Measurements from ENCODE around the gene RABGAP1L.
"Not testable (repeated sequence)": the region's sequence is repeated elsewhere in the genome, so short reads cannot be mapped to it uniquely, and the experiment has no call there.

Gene RABGAP1L

DNA sequence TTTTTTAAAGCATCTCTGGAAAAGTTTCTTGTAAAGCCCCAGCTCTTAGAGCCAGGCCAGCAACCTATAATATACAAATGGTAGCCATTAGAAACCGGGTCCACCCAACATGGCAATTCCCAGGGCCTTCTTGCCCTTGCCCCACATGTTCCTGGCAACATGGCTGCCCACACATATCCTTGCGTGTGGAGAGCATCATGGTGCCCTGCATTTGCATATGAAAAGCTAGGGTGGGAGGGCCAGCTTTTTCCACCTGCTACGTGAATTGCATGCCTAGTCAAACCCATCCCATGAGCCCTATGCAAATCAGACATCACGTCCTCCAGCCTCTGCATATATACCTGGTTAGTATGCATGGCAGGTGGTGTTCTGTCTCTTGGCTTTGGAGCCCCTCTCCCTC lies 88.2 kb downstream of the RABGAP1L start:
- DNase-seq, result no peak

DNA sequence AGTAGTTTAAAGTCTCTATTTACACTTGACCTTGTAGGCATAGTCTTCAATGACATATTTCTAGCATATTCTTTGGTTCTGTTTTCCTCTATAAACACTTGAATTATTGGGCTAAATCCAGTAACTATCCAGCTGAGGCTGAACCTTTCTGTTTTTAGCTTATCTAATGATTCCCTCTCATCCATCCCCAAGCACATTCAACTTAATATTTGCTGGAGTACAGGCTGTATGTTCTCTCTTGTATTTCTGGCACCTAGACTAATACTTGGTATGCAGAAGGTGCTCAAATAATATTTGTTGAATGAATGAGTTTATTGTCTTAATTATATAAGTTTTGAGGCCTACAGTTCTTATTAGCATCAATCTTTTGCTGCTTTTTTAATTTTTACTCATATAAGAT lies 88.7 kb downstream of the RABGAP1L start:
- DNase-seq, result no peak

DNA sequence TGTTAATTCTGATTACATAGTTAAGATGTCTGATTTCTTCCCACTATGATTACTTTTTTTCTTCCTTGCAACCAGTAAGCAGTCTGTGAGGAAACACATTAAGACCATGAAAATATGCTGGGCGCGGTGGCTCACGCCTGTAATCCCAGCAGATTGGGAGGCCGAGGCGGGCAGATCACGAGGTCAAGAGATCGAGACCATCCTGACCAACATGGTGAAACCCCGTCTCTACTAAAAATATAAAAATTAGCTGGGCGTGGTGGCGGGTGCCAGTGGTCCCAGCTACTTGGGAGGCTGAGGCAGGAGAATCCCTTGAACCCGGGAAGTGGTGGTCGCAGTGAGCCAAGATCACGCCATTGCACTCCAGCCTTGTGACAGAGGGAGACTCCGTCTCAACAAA lies 97.1 kb downstream of the RABGAP1L start:
- not testable (repeated sequence) for DNase-seq

DNA sequence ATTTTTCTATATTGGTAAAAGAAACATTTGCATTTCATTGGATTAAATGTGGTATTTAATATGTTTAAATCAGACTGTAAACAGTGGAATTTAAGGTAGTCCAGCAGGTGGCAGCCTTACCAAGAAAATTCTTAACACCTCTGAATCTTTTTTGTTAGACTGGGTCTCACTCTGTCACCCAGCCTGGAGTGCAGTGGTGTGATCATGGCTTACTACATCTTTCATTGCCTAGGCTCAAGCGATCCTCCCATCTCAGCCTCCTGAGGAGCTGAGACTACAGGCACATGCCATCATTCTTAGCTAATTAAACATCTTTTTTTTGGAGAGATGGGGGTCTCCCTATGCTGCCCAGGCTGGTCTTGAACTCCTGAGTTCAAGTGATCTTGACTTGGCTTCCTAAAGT lies 98.8 kb downstream of the RABGAP1L start:
- DNase-seq, result peak; percentile 19

DNA sequence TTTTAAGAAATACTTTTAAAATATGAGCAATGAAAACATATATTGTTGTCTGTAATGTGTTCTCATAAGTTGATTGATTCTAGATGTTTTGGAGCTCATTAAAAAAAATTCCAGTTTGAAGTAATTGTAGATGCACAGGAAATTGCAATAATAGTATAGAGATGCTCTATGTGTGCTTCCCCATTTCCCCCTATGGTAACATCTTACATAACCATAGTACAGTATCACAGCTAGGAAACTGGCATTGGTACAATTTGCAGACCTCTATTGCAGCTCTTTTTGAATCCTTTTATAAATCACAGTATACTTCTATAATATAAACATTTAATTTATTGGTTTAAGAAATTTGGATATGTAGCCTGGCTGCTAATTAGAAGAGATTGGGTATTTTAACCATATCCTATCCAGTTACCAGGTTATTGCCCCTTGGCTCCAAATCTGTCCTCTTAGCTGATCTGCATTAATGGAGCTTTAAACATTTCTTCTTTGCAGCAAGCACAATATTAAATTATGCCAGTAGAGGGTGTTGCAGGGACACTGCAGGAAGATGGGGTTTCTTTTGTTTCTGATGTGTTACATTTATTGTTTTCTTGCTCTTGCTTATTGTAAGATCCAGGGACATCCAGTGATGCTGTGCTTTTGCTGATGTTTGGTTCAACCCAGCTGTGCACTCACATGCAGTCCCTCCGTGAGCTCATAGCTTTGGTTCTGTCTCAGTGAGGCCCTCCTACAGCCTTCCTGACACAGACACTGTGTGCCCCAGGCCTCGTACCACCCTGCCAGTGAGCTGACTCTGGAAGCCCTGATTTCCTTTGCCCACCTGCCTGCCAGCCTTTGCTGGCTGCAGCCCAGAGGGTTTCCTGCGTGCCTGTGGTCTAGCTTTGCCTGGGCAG lies 103.3 kb downstream of the RABGAP1L start:
- DNase-seq, result peak; percentile 16

DNA sequence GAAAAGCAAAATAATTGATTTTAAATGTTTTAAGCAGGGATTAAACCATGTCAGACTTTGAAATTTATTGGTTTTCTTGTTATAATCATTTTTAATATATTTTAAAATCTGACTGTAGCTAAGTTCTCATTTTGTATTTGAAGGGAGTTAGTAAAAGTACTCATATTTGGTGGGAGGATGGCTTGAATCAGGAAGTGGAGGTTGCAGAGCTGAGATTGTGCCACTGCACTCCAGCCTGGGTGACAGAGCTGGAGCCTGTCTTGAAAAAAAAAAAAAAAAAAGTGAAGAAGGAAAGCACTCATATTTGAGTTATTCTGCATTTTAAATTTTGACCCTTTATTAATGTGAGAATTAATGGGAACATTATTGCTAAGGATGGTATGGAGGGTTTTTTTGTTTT lies 106.0 kb downstream of the RABGAP1L start:
- no peak for DNase-seq

DNA sequence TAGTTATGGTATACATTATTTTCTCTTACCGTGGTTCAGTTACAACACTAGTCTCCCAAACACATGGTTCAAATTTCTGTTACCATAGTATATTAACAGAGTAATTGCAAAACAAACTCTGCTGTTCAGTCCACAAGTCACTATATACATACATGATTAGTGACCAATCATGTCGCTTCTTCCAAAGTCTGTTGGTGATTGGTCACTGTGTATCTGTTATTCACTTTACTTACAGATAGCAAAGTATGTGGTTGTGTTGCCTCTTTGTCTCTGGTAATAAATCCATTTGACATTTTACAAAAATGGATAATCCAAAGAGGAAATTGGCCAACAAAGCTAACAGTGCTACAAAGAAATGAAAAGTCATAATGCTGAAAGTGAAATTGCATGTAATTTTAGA lies 107.2 kb downstream of the RABGAP1L start:
- DNase-seq, result no peak

DNA sequence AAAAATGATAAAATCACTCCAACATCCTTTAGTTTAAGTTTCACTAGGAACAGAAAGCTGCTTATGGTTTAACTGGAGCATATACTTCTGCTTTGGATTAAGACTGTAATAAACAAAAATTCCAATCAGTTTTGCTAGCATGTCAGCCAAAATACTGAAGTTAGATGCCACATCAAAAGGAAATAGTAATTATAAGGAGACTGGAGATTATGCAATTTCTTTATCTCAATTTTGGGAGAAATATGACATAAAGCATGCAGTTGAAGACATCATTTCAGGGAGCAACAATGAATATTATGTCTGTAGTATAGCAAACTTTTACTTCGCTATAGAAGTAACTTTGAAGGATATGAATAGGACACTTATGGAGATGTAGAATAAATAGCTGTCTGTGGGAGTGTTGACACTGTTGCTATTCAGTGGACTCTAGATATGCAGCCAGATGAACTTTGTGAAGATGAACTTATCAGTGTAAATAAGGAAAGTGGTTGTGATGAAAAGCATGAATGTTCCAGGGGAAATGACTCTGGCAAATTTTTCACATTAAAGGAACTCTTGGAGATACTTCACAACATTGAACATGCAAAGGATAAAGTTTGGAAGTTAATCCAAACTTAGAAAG lies 107.8 kb downstream of the RABGAP1L start:
- no peak for DNase-seq

DNA sequence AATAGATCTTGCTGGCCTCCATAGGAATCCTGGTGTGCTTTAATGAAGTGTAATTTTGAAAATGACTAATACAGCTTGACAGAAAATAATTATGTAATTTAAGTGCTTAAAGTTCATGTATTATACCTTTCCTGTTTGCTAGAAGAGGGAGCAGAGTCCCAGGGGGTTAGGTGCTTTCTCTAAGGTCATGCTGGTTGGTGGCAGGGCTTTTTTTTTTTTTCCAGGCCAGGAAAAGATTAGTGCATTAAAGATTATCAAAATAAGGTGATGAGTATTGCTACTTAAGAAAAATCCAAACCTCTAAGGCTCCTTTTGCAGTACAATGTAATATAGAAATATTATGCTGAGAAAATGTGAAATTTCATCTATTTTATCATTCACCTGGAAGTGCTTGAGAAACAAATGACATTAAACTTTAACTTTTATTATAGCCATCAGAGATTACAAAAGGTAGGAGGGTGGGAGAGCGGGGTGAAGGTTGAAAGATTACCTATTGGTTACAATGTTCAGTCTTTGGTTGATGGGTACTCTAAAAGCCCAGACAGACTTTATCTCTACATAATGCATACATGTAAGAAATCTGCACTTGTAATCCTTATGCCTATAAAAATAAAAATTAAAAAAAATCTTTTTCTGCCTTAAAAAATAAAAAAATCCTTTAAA lies 110.8 kb downstream of the RABGAP1L start:
- no peak for DNase-seq

DNA sequence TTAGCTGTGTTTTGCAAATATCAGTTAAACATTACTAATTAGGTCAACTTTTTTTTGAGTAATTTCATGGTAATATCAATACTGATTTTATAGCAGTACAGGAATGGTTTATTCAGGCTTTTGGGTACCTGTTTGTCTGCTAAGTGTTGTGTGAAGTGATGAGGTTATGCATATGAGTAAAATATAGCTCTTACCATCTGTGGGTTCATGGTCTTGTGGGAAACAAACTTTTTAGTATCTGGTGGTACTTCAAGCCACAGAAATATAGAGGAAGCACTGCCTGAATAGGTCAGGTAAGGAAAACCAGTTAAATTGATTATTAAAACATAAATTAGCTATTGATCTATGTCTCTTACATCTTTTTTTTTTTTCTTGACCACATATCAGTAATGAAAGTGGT lies 113.9 kb downstream of the RABGAP1L start:
- DNase-seq, result no peak

DNA sequence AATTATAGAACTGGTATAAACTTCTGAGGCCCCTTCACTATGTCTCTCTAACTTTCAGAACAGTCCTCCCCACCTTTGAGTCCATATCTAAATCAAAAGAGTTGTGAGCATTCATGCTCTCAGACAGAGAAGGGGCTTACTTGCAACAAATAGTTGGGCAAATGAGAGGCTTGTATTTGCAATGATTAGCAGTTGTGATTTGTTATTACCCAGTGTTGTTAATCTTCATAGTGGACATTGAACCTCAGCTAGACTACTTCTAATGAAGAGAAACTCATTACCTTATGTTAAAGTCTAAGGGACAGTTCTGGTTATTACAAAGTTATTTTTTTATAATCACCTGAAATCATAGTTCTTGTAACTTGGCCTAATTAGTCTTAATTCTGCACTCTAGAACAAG lies 114.5 kb downstream of the RABGAP1L start:
- no peak for DNase-seq

DNA sequence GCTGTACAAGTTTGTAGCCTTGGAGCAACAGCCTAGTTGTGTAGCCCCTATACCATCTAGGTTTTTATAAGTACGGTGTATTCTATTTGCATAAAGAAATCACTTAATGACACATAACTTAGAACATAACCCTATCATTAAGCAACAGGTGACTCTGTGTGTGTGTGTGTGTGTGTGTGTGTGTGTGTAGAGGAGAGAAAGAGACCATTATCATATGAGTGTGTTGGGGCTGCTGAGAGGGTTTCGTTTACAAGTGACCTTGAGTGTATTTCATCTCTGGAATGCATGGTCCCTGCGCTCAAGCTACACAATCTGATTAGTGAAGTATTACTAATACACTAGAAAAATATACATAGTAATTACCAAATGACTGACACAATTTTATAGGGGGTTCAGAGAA lies 115.1 kb downstream of the RABGAP1L start:
- no peak for DNase-seq

DNA sequence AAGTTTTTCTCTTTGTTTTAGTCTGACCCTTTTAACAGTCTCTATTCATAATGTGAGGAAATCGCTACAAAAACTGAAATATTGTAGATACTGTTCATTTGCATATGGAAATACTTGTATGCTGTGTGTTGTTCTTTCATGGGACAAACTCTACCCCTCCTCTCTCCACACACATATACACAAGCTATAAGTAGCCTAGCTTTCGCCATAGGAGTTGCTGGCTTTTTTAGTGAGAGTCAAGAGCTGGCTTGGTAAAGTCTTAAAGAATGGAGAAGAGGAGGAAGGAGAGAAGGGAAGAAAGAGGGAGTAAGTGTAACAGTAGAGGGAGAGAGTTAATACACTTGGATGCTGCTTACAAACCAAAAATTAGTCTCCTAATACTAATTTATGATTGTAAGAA lies 115.6 kb downstream of the RABGAP1L start:
- DNase-seq, result no peak

DNA sequence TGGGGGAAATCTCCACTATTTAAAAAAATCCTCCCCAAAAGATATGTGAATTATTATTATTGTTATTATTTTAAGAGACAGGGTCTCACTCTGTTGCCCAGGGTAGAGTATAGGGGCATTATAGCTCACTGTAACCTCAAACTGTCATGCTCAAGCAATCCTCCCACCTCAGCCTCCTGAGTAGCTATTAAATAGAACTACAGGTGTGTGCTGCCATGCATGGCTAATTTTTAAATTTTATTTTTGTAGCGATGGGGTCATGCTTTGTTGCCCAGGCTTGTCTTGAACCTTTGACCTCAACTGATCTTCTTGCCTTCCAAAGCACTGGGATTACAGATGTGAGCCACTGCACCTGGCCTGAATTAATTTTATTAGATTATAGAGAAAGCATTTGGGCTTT lies 116.8 kb downstream of the RABGAP1L start:
- DNase-seq, result no peak

DNA sequence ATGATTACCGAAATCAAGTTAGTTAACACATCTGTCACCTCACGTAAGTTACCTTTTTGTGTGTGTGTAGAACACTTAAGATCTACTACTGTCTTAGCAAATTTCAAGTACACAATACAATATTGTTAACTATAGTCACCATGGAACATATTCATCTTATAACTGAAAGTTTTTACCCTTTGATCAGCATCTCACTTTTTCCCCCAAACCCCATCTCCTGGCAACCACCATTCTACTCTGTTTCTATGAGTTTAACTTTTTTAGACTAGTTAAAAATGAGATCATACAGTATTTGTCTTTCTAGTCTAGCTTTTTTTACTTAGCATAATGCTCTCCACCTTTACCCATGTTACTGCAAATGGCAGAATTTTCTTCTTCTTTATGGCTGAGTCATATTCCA lies 124.7 kb downstream of the RABGAP1L start:
- DNase-seq, result no peak

DNA sequence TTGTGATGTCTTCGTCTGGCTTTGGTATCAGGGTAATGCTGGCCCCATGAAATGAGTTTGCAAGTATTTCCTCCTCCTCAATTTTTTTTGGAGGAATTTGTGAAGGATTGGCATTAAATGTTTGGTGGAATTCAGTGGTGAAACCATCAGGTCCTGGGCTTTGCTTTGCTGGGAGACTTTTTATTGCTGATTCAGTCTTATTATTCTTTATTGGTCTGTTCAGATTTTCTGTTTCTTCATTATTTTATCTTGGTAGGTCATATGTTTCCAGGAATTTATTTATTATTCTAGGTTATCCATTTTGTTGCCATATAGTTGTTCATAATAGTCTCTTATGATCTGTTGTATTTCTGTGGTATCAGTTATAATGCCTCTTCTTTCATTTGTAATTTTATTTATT lies 126.7 kb downstream of the RABGAP1L start:
- no peak for DNase-seq

DNA sequence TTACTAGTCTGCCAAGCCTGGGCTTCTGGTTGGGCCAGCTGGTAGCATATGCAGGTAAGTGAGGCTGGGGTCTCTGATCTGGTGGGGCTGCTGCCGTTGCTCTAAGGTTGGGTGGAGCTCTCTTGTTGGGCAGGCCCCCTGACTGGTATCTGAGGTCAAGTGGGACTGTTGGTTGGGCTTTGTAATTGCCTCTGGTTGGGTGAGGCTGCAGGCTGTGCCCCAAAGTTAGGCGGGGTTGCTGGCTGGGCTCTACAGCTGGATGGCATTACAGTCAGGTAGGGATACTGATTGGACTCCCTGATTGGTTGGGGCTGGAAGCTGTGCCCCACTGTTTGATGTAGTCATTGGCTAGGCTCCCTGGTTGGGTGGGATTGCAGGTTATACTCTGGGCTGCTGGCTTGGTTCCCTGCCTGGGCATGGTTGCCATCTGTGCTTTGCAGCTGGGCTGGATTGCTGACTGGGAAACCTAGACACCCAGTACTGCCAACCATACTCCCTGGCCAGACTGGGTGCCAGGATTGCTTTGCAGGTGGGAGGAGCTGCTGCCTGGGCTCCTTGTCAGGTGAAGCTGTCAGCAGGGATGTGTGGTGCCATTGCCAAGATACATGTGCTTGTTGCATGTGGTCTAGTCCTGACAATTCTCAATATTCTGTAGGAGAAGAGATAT lies 130.5 kb downstream of the RABGAP1L start:
- no peak for DNase-seq

DNA sequence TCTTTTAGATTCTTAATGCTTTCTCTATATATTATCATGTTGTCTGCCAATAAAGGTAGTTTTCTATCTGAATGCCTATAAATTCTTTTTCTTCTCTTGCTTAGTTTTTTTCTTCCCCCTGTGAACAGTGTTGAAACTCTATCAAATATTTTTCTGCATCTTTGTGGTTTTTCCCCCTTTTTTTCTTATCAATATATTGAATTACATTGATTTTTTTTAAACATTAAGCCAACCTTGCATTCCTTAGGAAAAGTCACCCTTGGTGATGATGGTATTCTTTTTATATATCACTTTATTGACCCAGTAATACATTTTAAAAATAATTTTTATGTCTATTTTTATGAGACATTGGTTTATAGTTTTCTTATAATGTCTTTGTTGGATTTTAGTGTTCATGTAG lies 131.7 kb downstream of the RABGAP1L start:
- no peak for DNase-seq

DNA sequence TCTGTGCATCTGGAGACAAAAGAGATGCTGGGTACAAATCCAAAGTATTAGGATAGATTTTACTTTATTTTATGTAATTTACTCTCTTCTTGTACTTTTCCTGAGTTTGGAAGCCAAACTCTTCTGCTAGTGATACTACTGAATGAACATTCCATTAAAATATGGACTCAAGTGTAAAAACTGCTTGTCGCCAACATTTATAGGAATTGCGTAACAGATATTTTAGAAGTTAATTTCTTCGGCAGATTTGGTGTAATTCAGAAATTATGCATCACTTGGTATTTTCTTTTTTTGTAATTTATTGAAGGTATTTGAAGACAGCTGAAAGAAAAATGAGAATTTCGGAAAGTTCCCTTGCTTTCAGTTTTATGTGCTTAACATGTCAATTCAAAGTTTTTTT lies 137.0 kb downstream of the RABGAP1L start:
- no peak for DNase-seq

DNA sequence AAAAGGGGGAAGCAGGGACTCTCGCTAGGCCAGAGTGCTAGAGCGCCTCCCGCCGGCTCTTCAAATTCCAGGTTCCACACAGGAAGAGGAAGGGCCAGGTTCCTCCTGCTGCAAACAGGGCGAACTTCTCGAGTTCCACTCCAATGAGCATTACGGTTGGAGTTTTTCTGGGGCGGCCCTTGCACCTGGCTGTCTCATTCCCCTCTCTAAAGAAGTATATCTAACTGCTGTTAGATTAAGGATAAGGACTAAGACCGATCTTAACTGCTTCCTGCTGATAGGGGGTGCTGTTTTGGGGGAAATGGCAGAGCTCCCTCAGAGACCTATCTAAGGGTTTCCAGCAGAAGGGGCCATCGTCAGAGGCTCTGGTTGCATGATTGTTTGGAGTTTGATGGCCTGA lies 138.0 kb downstream of the RABGAP1L start:
- DNase-seq, result no peak

DNA sequence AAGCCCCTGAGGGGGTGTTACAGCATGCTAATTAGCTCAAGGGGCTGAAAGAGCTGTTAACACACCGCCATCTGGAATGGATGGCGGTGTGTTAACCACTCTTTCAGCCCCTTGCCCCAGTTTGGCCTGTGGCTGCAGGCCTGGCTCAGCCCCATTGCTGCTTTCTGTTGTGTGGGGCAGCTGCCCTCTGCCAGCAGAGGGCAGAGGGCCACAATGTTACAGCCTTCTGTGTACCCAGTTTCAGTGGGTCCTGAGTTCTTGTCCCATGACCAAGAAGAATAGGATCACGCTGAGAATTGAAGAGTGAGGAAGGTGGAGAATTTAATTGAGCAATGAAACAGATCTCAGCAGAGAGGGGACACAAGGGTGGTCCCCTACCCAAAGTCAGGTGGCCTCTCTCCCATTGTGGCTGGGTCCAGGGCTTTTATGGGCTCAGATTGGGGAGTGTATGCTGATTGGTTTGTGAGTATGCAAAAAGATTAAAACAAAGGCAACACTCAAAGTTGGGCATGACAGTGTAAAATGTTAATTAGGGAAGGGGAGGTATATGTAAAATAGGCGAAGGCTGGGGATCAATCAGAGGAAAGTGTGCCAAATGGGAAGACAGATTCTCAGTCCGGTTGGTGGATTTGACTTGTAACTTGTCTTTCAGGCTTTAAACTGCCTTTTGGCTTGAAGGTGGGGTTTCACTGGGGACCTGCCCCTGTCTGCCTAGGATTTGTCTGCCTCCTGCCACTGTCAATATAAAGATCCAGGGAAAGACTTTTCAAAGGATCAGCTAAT lies 142.2 kb downstream of the RABGAP1L start:
- no peak for DNase-seq

DNA sequence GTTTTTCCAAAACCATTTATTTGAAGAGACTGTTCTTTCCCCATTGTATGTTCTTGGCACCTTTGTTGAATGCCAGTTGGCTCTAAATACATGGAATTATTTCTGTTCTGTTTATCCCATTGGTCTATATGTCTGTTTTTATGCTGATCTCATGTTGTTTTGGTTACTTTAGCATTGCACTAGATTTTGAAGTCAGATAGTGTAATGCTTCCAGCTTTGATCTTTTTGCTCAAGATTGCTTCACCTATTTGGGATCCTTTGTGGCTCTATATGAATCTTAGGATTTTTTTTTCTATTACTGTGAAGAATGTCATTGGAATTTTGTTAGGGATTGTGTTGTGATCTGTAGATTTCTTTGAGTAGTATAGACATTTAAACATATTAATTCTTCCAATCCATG lies 149.3 kb downstream of the RABGAP1L start:
- DNase-seq, result no peak

DNA sequence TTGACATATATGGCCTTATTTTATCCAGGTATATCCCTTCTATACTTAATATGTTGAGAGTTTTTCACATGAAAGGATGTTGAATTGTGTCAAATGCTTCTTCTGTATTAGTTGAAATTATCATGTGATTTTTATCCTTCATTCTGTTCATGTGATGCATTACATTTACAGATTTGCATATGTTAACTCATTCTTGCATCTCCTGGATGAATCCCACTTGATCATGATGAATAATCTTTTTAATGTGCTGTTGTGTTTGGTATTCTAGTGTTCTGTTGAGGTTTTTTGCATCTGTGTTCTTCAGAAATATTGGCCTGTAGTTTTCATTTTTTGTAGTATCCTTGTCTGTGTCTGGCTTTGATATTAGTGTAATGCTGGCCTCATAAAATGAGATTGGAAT lies 150.2 kb downstream of the RABGAP1L start:
- no peak for DNase-seq

Data from CD4-positive, alpha-beta T cell treated with Interleukin-15 for 1 hour (primary cell).